Measurements from ENCODE around the gene BTLA.
"Not testable (repeated sequence)": the region's sequence is repeated elsewhere in the genome, so short reads cannot be mapped to it uniquely, and the experiment has no call there.

- TF ChIP-seq CTCF (conservative IDR thresholded peaks at IDR 0.05; ENCODE audit: low read depth, low read length); EZH2 (IDR thresholded peaks at IDR 0.05; ENCODE audit: low read length, unreplicated experiment); EZH2phosphoT487 (IDR thresholded peaks at IDR 0.05; ENCODE audit: borderline replicate concordance, low read length): not testable (repeated sequence)
Observed at GRCh38 chr3:112494448-112494767, 4.9 kb downstream of the BTLA start.

All from PC-3 (cell line).